Measurements from ENCODE around the gene SPP1. TPM values are rescaled to one million over a fixed set of nuclear protein-coding genes. Genes with fewer than 3 reads are reported as not detected.
"Not testable (repeated sequence)": the region's sequence is repeated elsewhere in the genome, so short reads cannot be mapped to it uniquely, and the experiment has no call there.

The SPP1 gene
- total RNA-seq, 1 experiment from 2014 or later, result 88.2 TPM

- no peak for DNase-seq
- H3K27me3 ChIP-seq (ENCODE audit: control insufficient read depth, insufficient read depth, low read length), result no peaks in the 10 kb centered on the region
- no peak overlapping the region for H3K4me3 ChIP-seq (ENCODE audit: insufficient read depth, low read depth, low read length)
- H3K36me3 ChIP-seq (replicated peaks; ENCODE audit: control insufficient read depth, insufficient read depth, low read length), result no peaks in the 10 kb centered on the region
Measured at GRCh38 chr4:87989765-87990164, 14.3 kb downstream of the SPP1 start.

- Histone ChIP-seq H3K27me3 (ENCODE audit: control insufficient read depth, insufficient read depth, low read length) (no peaks in the 10 kb centered on the region), H3K36me3 (replicated peaks; ENCODE audit: control insufficient read depth, insufficient read depth, low read length) (no peaks in the 10 kb centered on the region), H3K4me3 (ENCODE audit: insufficient read depth, low read depth, low read length) (no peak overlapping the region)
- DNase-seq, result no peak
Measured at GRCh38 chr4:87995435-87995834, 19.9 kb downstream of the SPP1 start.

DNA sequence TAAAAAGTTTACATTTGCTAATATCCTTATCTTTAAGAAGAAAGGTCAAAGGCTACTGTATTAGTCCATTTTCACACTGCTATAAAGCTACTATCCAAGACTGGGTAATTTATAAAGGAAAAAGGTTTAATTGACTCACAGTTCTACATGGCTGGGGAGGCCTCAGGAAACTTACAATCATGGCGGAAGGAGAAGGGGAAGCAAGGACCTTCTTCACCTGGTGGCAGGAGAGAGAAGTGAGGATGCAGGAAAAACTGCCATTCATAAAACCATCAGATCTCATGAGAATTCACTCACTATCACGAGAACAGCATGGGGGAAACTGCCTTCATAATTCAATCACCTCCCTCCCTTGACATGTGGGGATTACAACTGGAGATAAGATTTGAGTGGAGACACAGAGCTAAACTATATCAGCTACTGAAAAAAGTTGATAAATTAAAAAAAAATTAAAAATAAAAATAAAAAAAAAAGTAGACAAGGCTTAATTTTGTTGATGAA, 23.7 kb downstream of the SPP1 start:
- H3K36me3 ChIP-seq (replicated peaks; ENCODE audit: control insufficient read depth, insufficient read depth, low read length); DNase-seq; H3K4me3 ChIP-seq (ENCODE audit: insufficient read depth, low read depth, low read length); H3K27me3 ChIP-seq (ENCODE audit: control insufficient read depth, insufficient read depth, low read length): not testable (repeated sequence)

DNA sequence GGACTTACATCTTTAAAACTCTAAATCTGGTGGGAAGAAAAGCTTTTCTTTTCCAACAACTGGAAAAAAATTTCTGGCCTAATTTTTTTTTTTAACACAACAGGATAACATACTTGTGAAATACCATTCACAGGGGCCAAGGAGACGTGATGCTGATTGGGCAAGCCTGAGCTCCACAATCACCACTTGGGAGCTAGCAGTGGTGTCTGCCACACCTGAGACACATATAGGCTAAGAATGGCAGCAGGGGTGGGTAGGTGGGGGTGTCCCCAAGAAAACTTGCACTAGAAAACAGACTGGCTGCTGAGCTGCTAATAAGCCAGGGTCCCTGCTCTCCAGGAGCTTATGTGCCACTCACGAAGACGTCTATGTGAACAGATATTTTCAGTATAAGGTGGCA, 26.4 kb downstream of the SPP1 start:
- H3K27me3 ChIP-seq (ENCODE audit: control insufficient read depth, insufficient read depth, low read length), result peaks cover 5% of the 10 kb centered on the region
- no peak for DNase-seq
- H3K4me3 ChIP-seq (ENCODE audit: insufficient read depth, low read depth, low read length), result no peak overlapping the region
- no peaks in the 10 kb centered on the region for H3K36me3 ChIP-seq (replicated peaks; ENCODE audit: control insufficient read depth, insufficient read depth, low read length)

DNA sequence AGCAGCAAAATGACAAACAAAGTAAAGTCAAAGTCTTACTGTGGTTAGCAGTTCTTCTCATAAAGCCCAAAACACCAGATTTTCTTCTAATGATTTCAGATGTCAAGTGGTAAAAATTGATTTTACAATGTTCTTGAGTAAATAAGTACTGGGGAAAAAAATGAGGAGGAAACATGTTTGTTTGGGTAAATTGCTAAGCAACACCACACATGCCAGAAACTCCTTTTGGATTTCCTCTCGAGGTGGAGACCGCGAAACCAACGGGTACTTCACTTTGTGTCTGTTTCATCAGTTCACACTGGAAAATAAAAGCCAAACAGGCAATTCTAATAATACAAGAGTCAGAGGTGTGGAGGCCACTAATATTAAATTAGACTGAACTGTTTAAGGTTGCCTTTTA, 27.3 kb downstream of the SPP1 start:
- no peak overlapping the region for H3K4me3 ChIP-seq (ENCODE audit: insufficient read depth, low read depth, low read length)
- DNase-seq, result no peak
- peaks cover 7% of the 10 kb centered on the region for H3K27me3 ChIP-seq (ENCODE audit: control insufficient read depth, insufficient read depth, low read length)
- H3K36me3 ChIP-seq (replicated peaks; ENCODE audit: control insufficient read depth, insufficient read depth, low read length), result no peaks in the 10 kb centered on the region

DNA sequence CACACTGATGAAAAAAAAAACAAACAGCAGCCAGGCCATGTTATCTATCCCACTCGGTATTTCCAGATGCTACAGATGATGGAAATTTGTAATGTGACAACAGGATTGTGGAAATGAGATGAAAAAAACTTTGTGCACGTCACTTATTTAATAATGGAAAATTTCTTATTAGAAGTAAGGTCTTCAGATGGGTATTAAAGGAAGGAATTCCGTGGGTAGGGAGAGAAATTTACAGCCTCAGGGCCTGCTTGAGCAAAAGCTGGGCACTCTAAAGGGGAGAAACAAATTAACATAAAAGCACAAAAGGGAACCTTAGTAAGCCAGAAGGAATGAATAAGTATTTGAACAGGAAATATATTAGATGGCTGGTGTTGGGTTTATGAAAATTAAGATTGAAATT, 27.7 kb downstream of the SPP1 start:
- no peak for DNase-seq
- H3K27me3 ChIP-seq (ENCODE audit: control insufficient read depth, insufficient read depth, low read length), result peaks cover 7% of the 10 kb centered on the region
- H3K4me3 ChIP-seq (ENCODE audit: insufficient read depth, low read depth, low read length), result no peak overlapping the region
- no peaks in the 10 kb centered on the region for H3K36me3 ChIP-seq (replicated peaks; ENCODE audit: control insufficient read depth, insufficient read depth, low read length)

DNA sequence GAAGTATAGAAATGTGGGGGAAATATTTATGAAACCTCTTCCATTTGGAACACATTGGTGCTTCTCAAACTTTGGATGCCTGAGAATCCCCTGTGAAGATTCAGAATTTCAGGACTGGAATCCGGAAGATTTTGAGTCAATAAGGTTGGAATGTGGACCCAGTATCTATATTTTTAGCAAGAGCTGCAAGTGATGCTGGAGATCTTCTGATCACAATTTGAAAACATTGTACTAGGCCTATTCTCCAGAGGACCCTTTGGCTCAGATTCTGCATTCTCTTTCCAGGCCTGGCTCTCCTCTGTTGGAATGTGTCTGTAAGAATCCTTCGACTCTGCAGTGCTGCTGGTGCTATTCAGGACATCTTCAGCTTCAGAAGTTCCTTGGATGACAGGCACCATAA, 29.6 kb downstream of the SPP1 start:
- Histone ChIP-seq H3K27me3 (ENCODE audit: control insufficient read depth, insufficient read depth, low read length) (peaks cover 7% of the 10 kb centered on the region), H3K4me3 (ENCODE audit: insufficient read depth, low read depth, low read length) (no peak overlapping the region), H3K36me3 (replicated peaks; ENCODE audit: control insufficient read depth, insufficient read depth, low read length) (no peaks in the 10 kb centered on the region)
- no peak for DNase-seq

- Histone ChIP-seq H3K36me3 (replicated peaks; ENCODE audit: control insufficient read depth, insufficient read depth, low read length) (no peaks in the 10 kb centered on the region), H3K27me3 (ENCODE audit: control insufficient read depth, insufficient read depth, low read length) (peaks cover 7% of the 10 kb centered on the region), H3K4me3 (ENCODE audit: insufficient read depth, low read depth, low read length) (no peak overlapping the region)
- no peak for DNase-seq
Measured at GRCh38 chr4:88005946-88006345, 30.4 kb downstream of the SPP1 start.

DNA sequence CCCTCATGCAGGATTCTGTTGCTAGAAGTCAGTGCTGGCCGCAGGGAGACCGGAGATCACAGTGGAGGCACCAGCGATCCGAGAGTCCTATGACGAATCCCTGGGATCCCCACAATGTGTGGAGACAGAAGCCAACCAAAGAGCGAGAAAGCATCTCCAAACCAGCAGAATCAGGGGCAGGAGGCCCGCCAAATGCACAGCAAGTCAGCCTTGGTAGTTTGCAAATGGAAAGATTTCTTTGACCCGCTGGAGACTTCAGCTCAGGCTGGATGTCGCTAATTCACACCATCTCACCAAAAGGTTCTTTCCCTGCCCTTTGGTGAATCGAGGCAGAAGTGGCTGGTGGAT, 31.4 kb downstream of the SPP1 start:
- DNase-seq, result peak; percentile 43
- peaks cover 7% of the 10 kb centered on the region for H3K27me3 ChIP-seq (ENCODE audit: control insufficient read depth, insufficient read depth, low read length)
- H3K4me3 ChIP-seq (ENCODE audit: insufficient read depth, low read depth, low read length), result peak overlapping the region; percentile 80
- no peaks in the 10 kb centered on the region for H3K36me3 ChIP-seq (replicated peaks; ENCODE audit: control insufficient read depth, insufficient read depth, low read length)

- DNase-seq, result peak; percentile 94
- peaks cover 7% of the 10 kb centered on the region for H3K27me3 ChIP-seq (ENCODE audit: control insufficient read depth, insufficient read depth, low read length)
- H3K36me3 ChIP-seq (replicated peaks; ENCODE audit: control insufficient read depth, insufficient read depth, low read length), result no peaks in the 10 kb centered on the region
- H3K4me3 ChIP-seq (ENCODE audit: insufficient read depth, low read depth, low read length), result peak within 1 kb of the TSS; percentile 80
Measured at GRCh38 chr4:88007304-88008121, 32.0 kb downstream of the SPP1 start, which contains the start of gene PKD2. Gene PKD2 (plus strand): TSS chr4:88007635. CDS start chr4:88007734, 99 bp downstream.

DNA sequence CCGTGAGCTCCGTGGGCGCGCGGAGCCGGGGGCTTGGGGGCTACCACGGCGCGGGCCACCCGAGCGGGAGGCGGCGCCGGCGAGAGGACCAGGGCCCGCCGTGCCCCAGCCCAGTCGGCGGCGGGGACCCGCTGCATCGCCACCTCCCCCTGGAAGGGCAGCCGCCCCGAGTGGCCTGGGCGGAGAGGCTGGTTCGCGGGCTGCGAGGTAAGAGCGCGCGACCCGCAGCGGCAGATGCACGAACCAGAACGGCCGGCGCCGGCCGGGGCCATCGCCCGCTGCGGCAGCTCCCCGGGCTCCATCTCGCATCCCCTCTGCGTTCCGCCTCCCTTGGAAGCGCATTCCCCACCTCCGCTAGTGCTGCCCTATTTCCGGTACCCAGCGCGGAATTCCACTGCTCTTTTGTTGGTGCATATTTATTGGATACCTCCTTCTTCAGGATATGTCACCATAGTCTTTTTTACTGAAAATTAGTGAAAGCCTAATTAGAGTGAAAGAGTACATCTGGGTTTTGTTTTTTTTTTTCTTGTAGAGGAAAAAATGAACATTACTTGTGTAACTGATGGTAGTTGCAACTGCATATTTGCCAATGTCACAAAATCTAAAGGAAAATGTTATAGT, 32.7 kb downstream of the SPP1 start:
- no peaks in the 10 kb centered on the region for H3K36me3 ChIP-seq (replicated peaks; ENCODE audit: control insufficient read depth, insufficient read depth, low read length)
- peak; percentile 75 for DNase-seq
- H3K4me3 ChIP-seq (ENCODE audit: insufficient read depth, low read depth, low read length), result peak overlapping the region; percentile 80
- peaks cover 7% of the 10 kb centered on the region for H3K27me3 ChIP-seq (ENCODE audit: control insufficient read depth, insufficient read depth, low read length)

- peaks cover 7% of the 10 kb centered on the region for H3K27me3 ChIP-seq (ENCODE audit: control insufficient read depth, insufficient read depth, low read length)
- H3K36me3 ChIP-seq (replicated peaks; ENCODE audit: control insufficient read depth, insufficient read depth, low read length), result no peaks in the 10 kb centered on the region
- DNase-seq, result no peak
Measured at GRCh38 chr4:88008743-88009171, 33.2 kb downstream of the SPP1 start.

DNA sequence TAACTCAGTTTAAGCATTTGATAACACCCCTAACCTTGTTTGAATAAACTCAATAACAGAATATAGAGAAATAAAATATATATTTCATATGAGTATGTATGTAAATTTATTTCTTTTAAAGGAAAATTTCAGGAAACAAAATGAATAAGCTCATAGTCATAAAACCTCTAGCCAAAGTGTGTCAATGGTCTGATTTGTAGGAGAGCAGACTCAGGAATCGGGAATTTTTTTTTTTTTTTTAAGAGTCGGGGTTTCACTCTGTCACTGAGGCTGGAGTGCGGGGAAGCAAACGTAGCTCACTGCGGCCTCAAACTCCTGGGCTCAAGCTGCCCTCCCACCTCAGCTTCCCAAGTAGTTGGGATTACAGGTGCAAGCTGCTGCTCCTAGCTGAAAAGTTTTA, 34.4 kb downstream of the SPP1 start:
- DNase-seq, result no peak

More at GRCh38 chr4:88008743-88009171, 33.2 kb downstream of the SPP1 start:
- peak overlapping the region; percentile 80 for H3K4me3 ChIP-seq (ENCODE audit: insufficient read depth, low read depth, low read length)

DNA sequence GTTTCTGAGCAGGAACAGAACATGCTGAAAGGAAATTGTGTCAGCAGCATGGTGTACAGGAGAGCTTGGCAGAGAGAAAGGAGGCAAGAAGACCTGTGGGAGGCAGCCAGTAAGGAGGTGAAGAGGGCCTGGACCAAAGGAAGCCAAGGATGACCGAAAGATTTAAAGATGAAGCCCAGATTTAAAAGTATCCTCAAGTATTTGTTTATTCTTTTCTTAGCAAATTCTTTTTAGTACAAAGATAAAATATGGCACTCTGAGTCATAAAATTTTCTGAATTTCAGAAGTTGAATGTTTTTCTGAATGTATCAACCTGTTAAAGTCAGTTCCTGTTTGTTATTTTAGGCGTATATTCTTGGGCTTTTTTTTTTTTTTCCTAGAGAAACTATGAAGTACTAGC, 35.5 kb downstream of the SPP1 start:
- Histone ChIP-seq H3K36me3 (replicated peaks; ENCODE audit: control insufficient read depth, insufficient read depth, low read length) (no peaks in the 10 kb centered on the region), H3K4me3 (ENCODE audit: insufficient read depth, low read depth, low read length) (no peak overlapping the region)
- no peak for DNase-seq

More for the DNA sequence above, 34.4 kb downstream of the SPP1 start:
- Histone ChIP-seq H3K27me3 (ENCODE audit: control insufficient read depth, insufficient read depth, low read length) (peaks cover 7% of the 10 kb centered on the region), H3K36me3 (replicated peaks; ENCODE audit: control insufficient read depth, insufficient read depth, low read length) (no peaks in the 10 kb centered on the region), H3K4me3 (ENCODE audit: insufficient read depth, low read depth, low read length) (no peak overlapping the region)

GRCh38 chr4:88012647-88013046, 37.1 kb downstream of the SPP1 start:
- Histone ChIP-seq H3K36me3 (replicated peaks; ENCODE audit: control insufficient read depth, insufficient read depth, low read length) (no peaks in the 10 kb centered on the region), H3K27me3 (ENCODE audit: control insufficient read depth, insufficient read depth, low read length) (no peaks in the 10 kb centered on the region)

More for the DNA sequence above, 35.5 kb downstream of the SPP1 start:
- peaks cover 6% of the 10 kb centered on the region for H3K27me3 ChIP-seq (ENCODE audit: control insufficient read depth, insufficient read depth, low read length)

More at GRCh38 chr4:88012647-88013046, 37.1 kb downstream of the SPP1 start:
- DNase-seq, result no peak
- no peak overlapping the region for H3K4me3 ChIP-seq (ENCODE audit: insufficient read depth, low read depth, low read length)

Data from H7 (cell line).